B cell (primary cell): Measurements from ENCODE around the gene ARV1.

Experiments
- EZH2 ChIP-seq: IDR thresholded peaks from 2 replicates; pipeline ENCODE4 v1.6.1; 2012; ENCODE audit warnings: borderline replicate concordance, low read depth, mild to moderate bottlenecking, moderate library complexity, low read length; ENCODE audit not compliant: insufficient read depth, poor library complexity, severe bottlenecking
- TF ChIP-seq, protein P1 (sequence below): fragments of 200-600 bp; IDR thresholded peaks from one replicate; pipeline ENCODE4 v1.8.0; 2022; ENCODE audit warnings: antibody characterized with exemption, mild to moderate bottlenecking

DNA sequence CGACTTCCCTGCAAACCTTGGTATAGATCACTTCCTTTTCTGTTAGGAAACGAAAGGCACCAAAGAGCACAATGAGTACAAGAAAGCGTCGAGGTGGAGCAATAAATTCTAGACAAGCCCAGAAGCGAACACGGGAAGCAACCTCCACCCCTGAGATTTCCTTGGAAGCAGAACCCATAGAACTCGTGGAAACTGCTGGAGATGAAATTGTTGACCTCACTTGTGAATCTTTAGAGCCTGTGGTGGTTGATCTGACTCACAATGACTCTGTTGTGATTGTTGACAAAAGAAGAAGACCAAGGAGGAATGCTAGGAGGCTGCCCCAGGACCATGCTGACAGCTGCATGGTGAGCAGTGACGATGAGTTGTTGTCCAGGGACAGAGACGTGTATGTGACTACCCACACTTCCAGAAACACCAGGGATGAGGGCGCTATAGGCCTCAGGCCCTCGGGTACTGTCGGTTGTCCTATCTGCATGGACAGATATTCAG lies 42.7 kb downstream of the ARV1 start:
- TF ChIP-seq, protein P1, sequence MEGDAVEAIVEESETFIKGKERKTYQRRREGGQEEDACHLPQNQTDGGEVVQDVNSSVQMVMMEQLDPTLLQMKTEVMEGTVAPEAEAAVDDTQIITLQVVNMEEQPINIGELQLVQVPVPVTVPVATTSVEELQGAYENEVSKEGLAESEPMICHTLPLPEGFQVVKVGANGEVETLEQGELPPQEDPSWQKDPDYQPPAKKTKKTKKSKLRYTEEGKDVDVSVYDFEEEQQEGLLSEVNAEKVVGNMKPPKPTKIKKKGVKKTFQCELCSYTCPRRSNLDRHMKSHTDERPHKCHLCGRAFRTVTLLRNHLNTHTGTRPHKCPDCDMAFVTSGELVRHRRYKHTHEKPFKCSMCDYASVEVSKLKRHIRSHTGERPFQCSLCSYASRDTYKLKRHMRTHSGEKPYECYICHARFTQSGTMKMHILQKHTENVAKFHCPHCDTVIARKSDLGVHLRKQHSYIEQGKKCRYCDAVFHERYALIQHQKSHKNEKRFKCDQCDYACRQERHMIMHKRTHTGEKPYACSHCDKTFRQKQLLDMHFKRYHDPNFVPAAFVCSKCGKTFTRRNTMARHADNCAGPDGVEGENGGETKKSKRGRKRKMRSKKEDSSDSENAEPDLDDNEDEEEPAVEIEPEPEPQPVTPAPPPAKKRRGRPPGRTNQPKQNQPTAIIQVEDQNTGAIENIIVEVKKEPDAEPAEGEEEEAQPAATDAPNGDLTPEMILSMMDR, result no peak
- TF ChIP-seq EZH2, result no peak
